ENCODE data around the gene CDH4.
A peak's percentile ranks its signal among the peaks of the same experiment; 100 is the strongest.

Gene CDH4

GRCh38 chr20:61633004-61633403 lies 380.9 kb downstream of the CDH4 start:
- H3K4me3 ChIP-seq (ENCODE audit: low read length in 2 of 2): no peak overlapping the region
- no peaks in the 10 kb centered on the region for H3K27me3 ChIP-seq (ENCODE audit: control insufficient read depth in 3 of 3, insufficient read depth in 3 of 3, low read depth in 1 of 3, low read length in 3 of 3)
- H3K4me1 ChIP-seq (ENCODE audit: control insufficient read depth in 2 of 2, insufficient read depth in 1 of 2, low read depth in 1 of 2, low read length in 2 of 2): peaks cover 18 to 25% of the 10 kb centered on the region in 2 donors
- no peak overlapping the region for H4K8ac ChIP-seq (ENCODE audit: low read depth, low read length)
- no peak overlapping the region for H2BK12ac ChIP-seq (ENCODE audit: low read length)
- H2BK5ac ChIP-seq (ENCODE audit: low read length): no peak overlapping the region
- H2BK120ac ChIP-seq (ENCODE audit: low read depth, low read length): no peak overlapping the region
- H3K9ac ChIP-seq (ENCODE audit: low read depth, low read length, poor library complexity): no peak overlapping the region
- H3K27ac ChIP-seq (replicated peaks; ENCODE audit: low read length): no peak overlapping the region
- H3K18ac ChIP-seq (ENCODE audit: low read length): no peak overlapping the region
- no peak overlapping the region for H2AFZ ChIP-seq (ENCODE audit: low read length)
- no peak overlapping the region for H4K91ac ChIP-seq (ENCODE audit: low read depth, low read length, poor library complexity)
- no peak overlapping the region for H2AK5ac ChIP-seq (ENCODE audit: low read depth, low read length)
- peaks cover 2% of the 10 kb centered on the region for H3K79me1 ChIP-seq (ENCODE audit: low read depth, low read length)
- H3K36me3 ChIP-seq (replicated peaks in 1 of 2; ENCODE audit: control insufficient read depth in 2 of 2, insufficient read depth in 2 of 2, low read length in 2 of 2): no peaks in the 10 kb centered on the region
- no peak overlapping the region for H3K4ac ChIP-seq (ENCODE audit: low read length)
- H3K4me2 ChIP-seq (ENCODE audit: insufficient read depth, low read length, poor library complexity, severe bottlenecking): no peak overlapping the region
- no peak overlapping the region for H3K23ac ChIP-seq (ENCODE audit: low read depth, low read length, poor library complexity)
- H3K14ac ChIP-seq (ENCODE audit: low read length): no peak overlapping the region
- WGBS, 2 donors (ENCODE audit: extremely low coverage in 2 of 2, insufficient read length in 2 of 2, insufficient replicate concordance in 1 of 2): no CpG with 5 or more reads among the region's 1 CpG
- no peak overlapping the region for H2BK15ac ChIP-seq (ENCODE audit: low read length)
- no peaks in the 10 kb centered on the region for H3K9me3 ChIP-seq (replicated peaks in 1 of 2; ENCODE audit: control insufficient read depth in 2 of 2, insufficient read depth in 1 of 2, low read depth in 1 of 2, low read length in 2 of 2)
- DNase-seq (ENCODE audit: low spot score): no peak

GRCh38 chr20:61634376-61635145 lies 382.5 kb downstream of the CDH4 start:
- Histone ChIP-seq H3K18ac (ENCODE audit: low read length) (peak overlapping the region; percentile 76), H3K23ac (ENCODE audit: low read depth, low read length, poor library complexity) (no peak overlapping the region), H3K9ac (ENCODE audit: low read depth, low read length, poor library complexity) (peak overlapping the region; percentile 9), H3K4ac (ENCODE audit: low read length) (peak overlapping the region; percentile 71), H3K14ac (ENCODE audit: low read length) (no peak overlapping the region), H3K27me3 (ENCODE audit: control insufficient read depth in 3 of 3, insufficient read depth in 3 of 3, low read depth in 1 of 3, low read length in 3 of 3) (no peaks in the 10 kb centered on the region), H3K79me1 (ENCODE audit: low read depth, low read length) (peaks cover 2% of the 10 kb centered on the region), H3K4me2 (ENCODE audit: insufficient read depth, low read length, poor library complexity, severe bottlenecking) (no peak overlapping the region), H2AFZ (ENCODE audit: low read length) (no peak overlapping the region), H3K36me3 (replicated peaks in 1 of 2; ENCODE audit: control insufficient read depth in 2 of 2, insufficient read depth in 2 of 2, low read length in 2 of 2) (no peaks in the 10 kb centered on the region), H4K8ac (ENCODE audit: low read depth, low read length) (no peak overlapping the region), H2BK5ac (ENCODE audit: low read length) (no peak overlapping the region), H3K27ac (replicated peaks; ENCODE audit: low read length) (no peak overlapping the region), H2AK5ac (ENCODE audit: low read depth, low read length) (peak overlapping the region; percentile 41), H3K4me1 (ENCODE audit: control insufficient read depth in 2 of 2, insufficient read depth in 1 of 2, low read depth in 1 of 2, low read length in 2 of 2) (peaks cover 12 to 14% of the 10 kb centered on the region in 2 donors), H2BK12ac (ENCODE audit: low read length) (peak overlapping the region; percentile 11), H2BK120ac (ENCODE audit: low read depth, low read length) (no peak overlapping the region), H4K91ac (ENCODE audit: low read depth, low read length, poor library complexity) (no peak overlapping the region), H3K9me3 (replicated peaks in 1 of 2; ENCODE audit: control insufficient read depth in 2 of 2, insufficient read depth in 1 of 2, low read depth in 1 of 2, low read length in 2 of 2) (no peaks in the 10 kb centered on the region), H2BK15ac (ENCODE audit: low read length) (no peak overlapping the region), H3K4me3 (ENCODE audit: low read length in 2 of 2) (no peak overlapping the region)
- no peak for DNase-seq (ENCODE audit: low spot score)
- no CpG with 5 or more reads among the region's 28 CpGs for WGBS, 2 donors (ENCODE audit: extremely low coverage in 2 of 2, insufficient read length in 2 of 2, insufficient replicate concordance in 1 of 2)

DNA sequence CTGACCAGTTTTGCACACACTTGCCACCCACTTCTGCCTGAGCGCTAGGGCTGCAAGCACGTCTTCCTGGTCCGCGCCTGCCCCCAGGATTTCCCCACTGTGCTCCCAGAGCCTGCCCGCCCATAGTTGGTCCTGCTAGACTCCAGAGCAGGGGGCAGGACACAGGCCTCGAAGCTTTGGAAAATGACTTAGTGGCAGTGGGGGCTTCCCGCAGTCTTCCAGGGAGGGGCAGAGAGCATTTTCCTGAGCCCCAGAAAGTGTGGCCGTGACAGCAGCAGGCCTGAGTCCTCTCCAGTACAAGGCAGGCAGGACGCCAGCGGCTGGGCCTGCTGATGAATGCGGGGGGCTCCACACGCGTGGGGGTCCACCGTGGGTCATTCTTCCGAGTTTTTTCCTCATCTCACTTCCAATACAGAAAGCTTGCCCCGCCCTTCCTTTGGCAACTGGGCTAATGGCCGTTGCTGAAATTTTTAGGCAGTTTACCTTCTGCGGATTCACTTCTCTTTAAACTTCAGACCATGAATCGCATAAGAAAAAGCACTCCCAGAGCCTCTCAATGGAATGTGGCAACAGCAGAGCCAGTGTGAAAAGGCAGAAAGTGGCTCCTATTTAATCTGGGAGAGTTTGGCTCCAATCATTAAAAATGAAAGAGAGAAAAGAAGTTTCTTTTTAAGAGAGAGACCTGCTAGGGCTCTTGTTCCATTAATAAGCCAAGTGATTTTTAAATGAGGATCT lies 383.8 kb downstream of the CDH4 start:
- peak overlapping the region; percentile 31 for H3K27ac ChIP-seq (replicated peaks; ENCODE audit: low read length)
- peak overlapping the region; percentile 37 for H2AFZ ChIP-seq (ENCODE audit: low read length)
- H4K91ac ChIP-seq (ENCODE audit: low read depth, low read length, poor library complexity): no peak overlapping the region
- H3K36me3 ChIP-seq (replicated peaks in 1 of 2; ENCODE audit: control insufficient read depth in 2 of 2, insufficient read depth in 2 of 2, low read length in 2 of 2): no peaks in the 10 kb centered on the region
- H2BK5ac ChIP-seq (ENCODE audit: low read length): no peak overlapping the region
- peak overlapping the region; percentile 61 for H2AK5ac ChIP-seq (ENCODE audit: low read depth, low read length)
- peak overlapping the region; percentile 59 for H3K14ac ChIP-seq (ENCODE audit: low read length)
- no peak overlapping the region for H2BK12ac ChIP-seq (ENCODE audit: low read length)
- H3K9me3 ChIP-seq (replicated peaks in 1 of 2; ENCODE audit: control insufficient read depth in 2 of 2, insufficient read depth in 1 of 2, low read depth in 1 of 2, low read length in 2 of 2): no peaks in the 10 kb centered on the region
- DNase-seq (ENCODE audit: low spot score): no peak
- H3K18ac ChIP-seq (ENCODE audit: low read length): peak overlapping the region; percentile 50
- H3K4ac ChIP-seq (ENCODE audit: low read length): no peak overlapping the region
- H2BK15ac ChIP-seq (ENCODE audit: low read length): peak overlapping the region; percentile 5
- H3K4me2 ChIP-seq (ENCODE audit: insufficient read depth, low read length, poor library complexity, severe bottlenecking): no peak overlapping the region
- no peak overlapping the region for H4K8ac ChIP-seq (ENCODE audit: low read depth, low read length)
- no peaks in the 10 kb centered on the region for H3K27me3 ChIP-seq (ENCODE audit: control insufficient read depth in 3 of 3, insufficient read depth in 3 of 3, low read depth in 1 of 3, low read length in 3 of 3)
- no peaks in the 10 kb centered on the region for H3K79me1 ChIP-seq (ENCODE audit: low read depth, low read length)
- H2BK120ac ChIP-seq (ENCODE audit: low read depth, low read length): no peak overlapping the region
- H3K4me3 ChIP-seq (ENCODE audit: low read length in 2 of 2): no peak overlapping the region
- WGBS, 2 donors (ENCODE audit: extremely low coverage in 2 of 2, insufficient read length in 2 of 2, insufficient replicate concordance in 1 of 2): no CpG with 5 or more reads among the region's 19 CpGs
- H3K9ac ChIP-seq (ENCODE audit: low read depth, low read length, poor library complexity): no peak overlapping the region
- H3K23ac ChIP-seq (ENCODE audit: low read depth, low read length, poor library complexity): no peak overlapping the region
- peaks cover 15 to 16% of the 10 kb centered on the region in 2 donors for H3K4me1 ChIP-seq (ENCODE audit: control insufficient read depth in 2 of 2, insufficient read depth in 1 of 2, low read depth in 1 of 2, low read length in 2 of 2)

GRCh38 chr20:61636531-61637116 lies 384.6 kb downstream of the CDH4 start:
- no peak overlapping the region for H3K4me2 ChIP-seq (ENCODE audit: insufficient read depth, low read length, poor library complexity, severe bottlenecking)
- H3K4ac ChIP-seq (ENCODE audit: low read length): no peak overlapping the region

More at GRCh38 chr20:61636531-61637116, 384.6 kb downstream of the CDH4 start:
- Histone ChIP-seq H3K9ac (ENCODE audit: low read depth, low read length, poor library complexity) (no peak overlapping the region), H3K9me3 (replicated peaks in 1 of 2; ENCODE audit: control insufficient read depth in 2 of 2, insufficient read depth in 1 of 2, low read depth in 1 of 2, low read length in 2 of 2) (no peaks in the 10 kb centered on the region), H4K91ac (ENCODE audit: low read depth, low read length, poor library complexity) (no peak overlapping the region), H3K4me1 (ENCODE audit: control insufficient read depth in 2 of 2, insufficient read depth in 1 of 2, low read depth in 1 of 2, low read length in 2 of 2) (peaks cover 14 to 16% of the 10 kb centered on the region in 2 donors), H3K27me3 (ENCODE audit: control insufficient read depth in 3 of 3, insufficient read depth in 3 of 3, low read depth in 1 of 3, low read length in 3 of 3) (no peaks in the 10 kb centered on the region), H3K27ac (replicated peaks; ENCODE audit: low read length) (no peak overlapping the region), H3K4me3 (ENCODE audit: low read length in 2 of 2) (no peak overlapping the region), H2AK5ac (ENCODE audit: low read depth, low read length) (peak overlapping the region; percentile 16), H4K8ac (ENCODE audit: low read depth, low read length) (no peak overlapping the region), H3K14ac (ENCODE audit: low read length) (no peak overlapping the region), H2BK120ac (ENCODE audit: low read depth, low read length) (no peak overlapping the region), H3K18ac (ENCODE audit: low read length) (peak overlapping the region; percentile 60), H2BK5ac (ENCODE audit: low read length) (no peak overlapping the region), H3K79me1 (ENCODE audit: low read depth, low read length) (no peaks in the 10 kb centered on the region), H3K36me3 (replicated peaks in 1 of 2; ENCODE audit: control insufficient read depth in 2 of 2, insufficient read depth in 2 of 2, low read length in 2 of 2) (no peaks in the 10 kb centered on the region), H3K23ac (ENCODE audit: low read depth, low read length, poor library complexity) (no peak overlapping the region), H2AFZ (ENCODE audit: low read length) (peak overlapping the region; percentile 37), H2BK12ac (ENCODE audit: low read length) (no peak overlapping the region), H2BK15ac (ENCODE audit: low read length) (peak overlapping the region; percentile 6)
- no peak for DNase-seq (ENCODE audit: low spot score)
- no CpG with 5 or more reads among the region's 15 CpGs for WGBS, 2 donors (ENCODE audit: extremely low coverage in 2 of 2, insufficient read length in 2 of 2, insufficient replicate concordance in 1 of 2)
